OCI-LY1 (cell line): ENCODE data around the gene CD3D.
A peak's percentile ranks its signal among the peaks of the same experiment; 100 is the strongest.

Experiments
- EZH2 ChIP-seq: fragments of 200-600 bp; sonication (generic), shearing (Covaris generic); IDR thresholded peaks from 2 replicates; pipeline ENCODE4 v1.8.0; 2017; ENCODE audit warnings: borderline replicate concordance, mixed run types, mild to moderate bottlenecking, antibody characterized with exemption, low read length, moderate library complexity, mixed read lengths
- TF ChIP-seq, protein P1 (sequence below): fragments of 200-600 bp; sonication (generic), shearing (Covaris generic); IDR thresholded peaks from 2 replicates; pipeline ENCODE4 v1.5.1; 2017; ENCODE audit warnings: mild to moderate bottlenecking, antibody characterized with exemption, low read length, moderate library complexity, mixed read lengths

DNA sequence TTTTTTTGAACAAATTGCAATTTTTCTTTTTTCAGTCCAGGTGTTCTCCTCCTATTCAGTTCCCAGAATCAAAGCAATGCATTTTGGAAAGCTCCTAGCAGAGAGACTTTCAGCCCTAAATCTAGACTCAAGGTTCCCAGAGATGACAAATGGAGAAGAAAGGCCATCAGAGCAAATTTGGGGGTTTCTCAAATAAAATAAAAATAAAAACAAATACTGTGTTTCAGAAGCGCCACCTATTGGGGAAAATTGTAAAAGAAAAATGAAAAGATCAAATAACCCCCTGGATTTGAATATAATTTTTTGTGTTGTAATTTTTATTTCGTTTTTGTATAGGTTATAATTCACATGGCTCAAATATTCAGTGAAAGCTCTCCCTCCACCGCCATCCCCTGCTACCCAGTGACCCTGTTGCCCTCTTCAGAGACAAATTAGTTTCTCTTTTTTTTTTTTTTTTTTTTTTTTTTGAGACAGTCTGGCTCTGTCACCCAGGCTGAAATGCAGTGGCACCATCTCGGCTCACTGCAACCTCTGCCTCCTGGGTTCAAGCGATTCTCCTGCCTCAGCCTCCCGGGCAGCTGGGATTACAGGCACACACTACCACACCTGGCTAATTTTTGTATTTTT is 10.7 kb upstream of the CD3D start:
- TF ChIP-seq, protein P1, sequence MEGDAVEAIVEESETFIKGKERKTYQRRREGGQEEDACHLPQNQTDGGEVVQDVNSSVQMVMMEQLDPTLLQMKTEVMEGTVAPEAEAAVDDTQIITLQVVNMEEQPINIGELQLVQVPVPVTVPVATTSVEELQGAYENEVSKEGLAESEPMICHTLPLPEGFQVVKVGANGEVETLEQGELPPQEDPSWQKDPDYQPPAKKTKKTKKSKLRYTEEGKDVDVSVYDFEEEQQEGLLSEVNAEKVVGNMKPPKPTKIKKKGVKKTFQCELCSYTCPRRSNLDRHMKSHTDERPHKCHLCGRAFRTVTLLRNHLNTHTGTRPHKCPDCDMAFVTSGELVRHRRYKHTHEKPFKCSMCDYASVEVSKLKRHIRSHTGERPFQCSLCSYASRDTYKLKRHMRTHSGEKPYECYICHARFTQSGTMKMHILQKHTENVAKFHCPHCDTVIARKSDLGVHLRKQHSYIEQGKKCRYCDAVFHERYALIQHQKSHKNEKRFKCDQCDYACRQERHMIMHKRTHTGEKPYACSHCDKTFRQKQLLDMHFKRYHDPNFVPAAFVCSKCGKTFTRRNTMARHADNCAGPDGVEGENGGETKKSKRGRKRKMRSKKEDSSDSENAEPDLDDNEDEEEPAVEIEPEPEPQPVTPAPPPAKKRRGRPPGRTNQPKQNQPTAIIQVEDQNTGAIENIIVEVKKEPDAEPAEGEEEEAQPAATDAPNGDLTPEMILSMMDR: peak; percentile 47
- TF ChIP-seq EZH2: no peak
